Liver (tissue), 9 donors: Measurements from ENCODE around the gene TSEN2. TPM values are rescaled to one million over a fixed set of nuclear protein-coding genes. Genes with fewer than 3 reads are reported as not detected.
"Not testable (repeated sequence)": the region's sequence is repeated elsewhere in the genome, so short reads cannot be mapped to it uniquely, and the experiment has no call there.

Source experiments
- DNase-seq: peaks from one replicate; pipeline ENCODE4 v3.0.0-alpha.2; 2017; ENCODE audit warnings: low spot score
- H3K27ac ChIP-seq, 2 donors: one replicate each; pipeline ENCODE4 v1.7.0; 2013; ENCODE audit warnings: inconsistent platforms in 2 of 2, low read length in 2 of 2, control low read depth in 1 of 2, low read depth in 1 of 2, mild to moderate bottlenecking in 1 of 2
- H3K27me3 ChIP-seq, 4 donors: one replicate each; pipeline versions ENCODE4 v1.6.1 to v1.7.0; 2013; ENCODE audit warnings: low read length in 3 of 4, inconsistent platforms in 1 of 4, mild to moderate bottlenecking in 1 of 4, moderate library complexity in 1 of 4; ENCODE audit not compliant: control insufficient read depth in 4 of 4, insufficient read depth in 4 of 4
- H3K36me3 ChIP-seq, 4 donors: one replicate each; pipeline versions ENCODE4 v1.6.1 to v1.7.0; 2013; ENCODE audit warnings: low read length in 3 of 4, mild to moderate bottlenecking in 3 of 4, low read depth in 1 of 4, moderate library complexity in 1 of 4; ENCODE audit not compliant: control insufficient read depth in 4 of 4, insufficient read depth in 3 of 4
- H3K4me1 ChIP-seq, 4 donors: one replicate each; pipeline versions ENCODE4 v1.6.1 to v1.7.0; 2013; ENCODE audit warnings: low read length in 3 of 4, mild to moderate bottlenecking in 3 of 4, moderate library complexity in 1 of 4; ENCODE audit not compliant: control insufficient read depth in 4 of 4, insufficient read depth in 4 of 4
- H3K4me3 ChIP-seq, 3 donors: one replicate each; pipeline versions ENCODE4 v1.6.1 to v1.7.0; 2013; ENCODE audit warnings: low read length in 3 of 3, control low read depth in 1 of 3, low read depth in 1 of 3, mild to moderate bottlenecking in 1 of 3
- H3K9ac ChIP-seq, 2 donors: one replicate each; pipeline ENCODE4 v1.7.0; 2013; ENCODE audit warnings: low read length in 2 of 2, mild to moderate bottlenecking in 2 of 2, moderate library complexity in 2 of 2, control low read depth in 1 of 2, low read depth in 1 of 2
- H3K9me3 ChIP-seq, 4 donors: one replicate each; pipeline versions ENCODE4 v1.6.1 to v1.7.0; 2013; ENCODE audit warnings: low read length in 3 of 4; ENCODE audit not compliant: control insufficient read depth in 4 of 4
- ATF3 ChIP-seq: IDR thresholded peaks from 2 replicates; pipeline ENCODE4 v1.6.1; 2016; ENCODE audit warnings: antibody characterized with exemption
- HNF4A ChIP-seq, 2 donors: conservative IDR thresholded peaks; 2 replicates each; pipeline ENCODE4 v1.6.1; 2016; ENCODE audit warnings: antibody characterized with exemption in 2 of 2, mild to moderate bottlenecking in 2 of 2
- HNF4G ChIP-seq: IDR thresholded peaks from 2 replicates; pipeline ENCODE4 v1.6.1; 2016; ENCODE audit warnings: antibody characterized with exemption
- JUND ChIP-seq, 2 donors: IDR thresholded peaks; 2 replicates each; pipeline ENCODE4 v1.6.1; 2016; ENCODE audit warnings: antibody characterized with exemption in 2 of 2
- RAD21 ChIP-seq, 2 donors: IDR thresholded peaks; 2 replicates each; pipeline ENCODE4 v1.6.1; 2016; ENCODE audit warnings: antibody characterized with exemption in 2 of 2, mild to moderate bottlenecking in 2 of 2
- REST ChIP-seq: IDR thresholded peaks from 2 replicates; pipeline ENCODE4 v1.6.1; 2016; ENCODE audit warnings: antibody characterized with exemption, mild to moderate bottlenecking
- RXRA ChIP-seq, 2 donors: IDR thresholded peaks; 2 replicates each; pipeline ENCODE4 v1.6.1; 2017 to 2018; ENCODE audit warnings: antibody characterized with exemption in 2 of 2, mild to moderate bottlenecking in 1 of 2
- SP1 ChIP-seq: IDR thresholded peaks from 2 replicates; pipeline ENCODE4 v1.6.1; 2018; ENCODE audit warnings: antibody characterized with exemption, mild to moderate bottlenecking
- YY1 ChIP-seq: IDR thresholded peaks from 2 replicates; pipeline ENCODE4 v1.6.1; 2016; ENCODE audit warnings: antibody characterized with exemption, mild to moderate bottlenecking
- WGBS: extraction: QIAGEN DNeasy Blood & Tissue Kit; methylation state at CpG from one replicate; pipeline ENCODE4 v1.1.7; 2013; 5-methylcytosine and 5-hydroxymethylcytosine counted together
- polyA plus RNA-seq, 2 donors: library from polyadenylated mRNA; stranded (reverse) in 1 of 2; unstranded in 1 of 2; fragments of 200-250 nt in 1 of 2; fragments of >200 nt in 1 of 2; fragmentation: Nextera tagmentation in 1 of 2; extraction: Ambion mirVana in 1 of 2; gene quantifications; one replicate each; pipeline versions ENCODE4 v1.2.1 to v1.2.3, GENCODE V29; 2013 to 2015
- total RNA-seq, 2 donors: library from RNA; depleted of rRNA; stranded (reverse); fragments of >200 nt; gene quantifications; one replicate each; pipeline ENCODE4 v1.2.3, GENCODE V29; 2014
- donor health status: healthy.
- donor health status: healthy.
- donor health status: healthy.
- donor health status: healthy.
- donor health status: healthy.

Gene TSEN2
- total and polyA plus RNA-seq, 4 donors = 4.1 to 14.1 (median 6.9) TPM

- TF ChIP-seq JUND (IDR thresholded peaks at IDR 0.05) = no peak
Measured at GRCh38 chr3:12446298-12446697, 38.0 kb upstream of the TSEN2 start (continued).

GRCh38 chr3:12447075-12447474 is 37.2 kb upstream of the TSEN2 start:
- H3K27me3 ChIP-seq = no peaks in the 10 kb centered on the region
- no peak overlapping the region for H3K27ac ChIP-seq
- DNase-seq = no peak
- TF ChIP-seq SP1 = no peak
- no peak for TF ChIP-seq YY1
- no peak for TF ChIP-seq RXRA (IDR thresholded peaks at IDR 0.05)
- TF ChIP-seq ATF3 = no peak
- no peak overlapping the region for H3K9ac ChIP-seq
- H3K4me3 ChIP-seq = no peak overlapping the region
- H3K9me3 ChIP-seq = no peaks in the 10 kb centered on the region
- 96% methylated on average over 4 of the region's 4 CpGs for WGBS
- H3K36me3 ChIP-seq = no peaks in the 10 kb centered on the region
- H3K4me1 ChIP-seq = no peaks in the 10 kb centered on the region

- H3K4me1 ChIP-seq, H3K9me3 ChIP-seq, DNase-seq, H3K27me3 ChIP-seq, H3K27ac ChIP-seq, H3K4me3 ChIP-seq, H3K36me3 ChIP-seq, H3K9ac ChIP-seq: not testable (repeated sequence)
- WGBS = 85% methylated on average over 4 of the region's 4 CpGs
Measured at GRCh38 chr3:12448404-12449202, 35.7 kb upstream of the TSEN2 start.

GRCh38 chr3:12449889-12450682 is 34.2 kb upstream of the TSEN2 start:
- Histone ChIP-seq H3K9me3 (no peaks in the 10 kb centered on the region), H3K9ac (no peak overlapping the region), H3K27me3 (no peaks in the 10 kb centered on the region), H3K4me1 (no peaks in the 10 kb centered on the region), H3K27ac (no peak overlapping the region), H3K4me3 (no peak overlapping the region), H3K36me3 (no peaks in the 10 kb centered on the region)
- DNase-seq = no peak
- WGBS = 76% methylated on average over 8 of the region's 8 CpGs
- TF ChIP-seq HNF4A (conservative IDR thresholded peaks at IDR 0.05) = no peak
- no peak for TF ChIP-seq RAD21 (IDR thresholded peaks at IDR 0.05)
- TF ChIP-seq HNF4G = no peak
- no peak for TF ChIP-seq REST
- TF ChIP-seq JUND (IDR thresholded peaks at IDR 0.05) = no peak
